ENCODE results near the gene MPDZ.

Gene MPDZ

DNA sequence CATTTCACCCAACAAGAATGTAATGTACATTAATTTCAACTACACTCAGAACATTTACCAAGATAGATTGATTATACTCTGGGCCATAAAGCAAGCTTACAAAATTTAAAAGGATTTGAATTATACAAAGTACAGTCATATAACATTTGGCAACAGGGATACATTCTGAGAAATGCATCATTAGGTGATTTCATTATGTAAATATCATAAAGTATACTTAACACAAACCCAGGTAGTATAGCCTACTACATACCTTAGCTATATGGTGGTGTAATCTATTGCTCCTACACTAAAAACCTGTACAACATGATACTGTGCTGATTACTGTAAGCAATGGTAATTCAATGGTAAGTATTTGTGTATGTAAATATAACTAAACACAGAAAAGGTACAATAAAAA is 202.9 kb downstream of the MPDZ start:
- DNase-seq (ENCODE audit: low read depth): no peak
- TF ChIP-seq, protein P1, sequence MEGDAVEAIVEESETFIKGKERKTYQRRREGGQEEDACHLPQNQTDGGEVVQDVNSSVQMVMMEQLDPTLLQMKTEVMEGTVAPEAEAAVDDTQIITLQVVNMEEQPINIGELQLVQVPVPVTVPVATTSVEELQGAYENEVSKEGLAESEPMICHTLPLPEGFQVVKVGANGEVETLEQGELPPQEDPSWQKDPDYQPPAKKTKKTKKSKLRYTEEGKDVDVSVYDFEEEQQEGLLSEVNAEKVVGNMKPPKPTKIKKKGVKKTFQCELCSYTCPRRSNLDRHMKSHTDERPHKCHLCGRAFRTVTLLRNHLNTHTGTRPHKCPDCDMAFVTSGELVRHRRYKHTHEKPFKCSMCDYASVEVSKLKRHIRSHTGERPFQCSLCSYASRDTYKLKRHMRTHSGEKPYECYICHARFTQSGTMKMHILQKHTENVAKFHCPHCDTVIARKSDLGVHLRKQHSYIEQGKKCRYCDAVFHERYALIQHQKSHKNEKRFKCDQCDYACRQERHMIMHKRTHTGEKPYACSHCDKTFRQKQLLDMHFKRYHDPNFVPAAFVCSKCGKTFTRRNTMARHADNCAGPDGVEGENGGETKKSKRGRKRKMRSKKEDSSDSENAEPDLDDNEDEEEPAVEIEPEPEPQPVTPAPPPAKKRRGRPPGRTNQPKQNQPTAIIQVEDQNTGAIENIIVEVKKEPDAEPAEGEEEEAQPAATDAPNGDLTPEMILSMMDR (IDR thresholded peaks at IDR 0.05; ENCODE audit: control insufficient read depth, extremely low read depth, insufficient read depth): no peak
- H3K4me3 ChIP-seq (ENCODE audit: low read depth, low read length): no peak overlapping the region

DNA sequence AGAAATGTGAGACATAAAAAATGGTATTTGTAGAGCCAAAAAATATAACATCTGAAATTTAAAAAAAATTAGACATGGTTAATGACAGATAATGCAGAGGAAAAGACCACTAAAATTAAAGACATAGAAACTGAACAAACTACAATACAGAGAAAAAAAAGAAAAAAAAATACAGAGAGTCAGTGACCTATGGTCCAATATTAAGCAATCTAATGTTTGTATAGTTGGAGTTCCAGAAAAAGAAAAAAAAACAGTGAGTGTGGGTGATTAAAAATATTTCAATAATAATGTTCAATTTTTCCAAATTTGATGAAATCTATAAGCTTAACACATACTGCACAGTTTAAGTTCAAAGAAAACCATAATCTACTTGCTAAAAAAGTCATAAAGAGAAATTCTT is 207.6 kb downstream of the MPDZ start:
- DNase-seq (ENCODE audit: low read depth): no peak

DNA sequence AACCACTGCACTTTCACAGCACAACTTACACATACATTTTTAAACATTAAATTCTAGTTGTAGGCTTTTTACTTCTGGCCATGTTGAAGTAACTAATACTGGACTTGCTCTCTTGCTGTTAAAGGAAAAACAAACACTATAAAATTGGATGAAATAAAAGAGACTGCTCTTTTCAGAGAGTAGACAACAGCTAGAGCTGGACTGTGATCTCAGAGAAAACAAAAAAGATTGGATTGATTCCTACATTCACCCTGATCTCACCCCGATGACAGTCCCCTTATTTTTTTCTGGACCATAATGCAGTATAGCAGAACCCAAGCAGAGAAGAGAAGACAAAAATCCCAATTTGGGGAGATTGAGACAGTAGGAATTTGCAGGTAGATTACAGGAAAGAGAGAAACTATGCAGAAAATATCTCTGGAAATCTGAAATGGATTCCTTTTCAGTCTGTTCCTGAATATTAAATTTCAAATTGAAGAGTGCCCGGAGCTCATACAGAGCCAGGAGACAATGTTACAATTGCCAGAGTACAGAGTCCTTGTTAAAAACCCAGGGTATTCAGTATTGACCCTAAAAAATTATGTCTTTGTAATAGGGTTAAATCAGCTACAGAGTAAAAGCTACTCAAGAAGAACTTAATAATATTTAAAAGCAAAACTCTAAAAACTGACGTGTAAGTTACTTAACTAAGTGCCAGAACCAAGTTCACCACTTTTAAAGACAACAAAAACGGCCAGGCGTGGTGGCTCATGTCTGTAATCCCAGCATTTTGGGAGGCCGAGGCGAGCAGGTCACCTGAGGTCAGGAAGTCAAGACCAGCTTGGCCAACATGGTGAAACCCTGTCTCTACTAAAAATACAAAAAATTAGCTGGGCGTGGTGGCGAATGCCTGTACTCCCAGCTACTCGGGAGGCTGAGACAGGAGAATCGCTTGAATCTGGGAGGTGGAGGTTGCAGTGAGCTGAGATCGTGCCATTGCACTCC is 208.6 kb downstream of the MPDZ start:
- peak; percentile 59 for DNase-seq (ENCODE audit: low read depth)
- H3K4me3 ChIP-seq (ENCODE audit: low read depth, low read length): peak overlapping the region; percentile 18; the same call in 1 of the 2 replicates
- TF ChIP-seq, protein P1 (IDR thresholded peaks at IDR 0.05; ENCODE audit: control insufficient read depth, extremely low read depth, insufficient read depth): no peak

More for the DNA sequence above, 207.6 kb downstream of the MPDZ start:
- TF ChIP-seq, protein P1 (IDR thresholded peaks at IDR 0.05; ENCODE audit: control insufficient read depth, extremely low read depth, insufficient read depth): no peak
- H3K4me3 ChIP-seq (ENCODE audit: low read depth, low read length): no peak overlapping the region

DNA sequence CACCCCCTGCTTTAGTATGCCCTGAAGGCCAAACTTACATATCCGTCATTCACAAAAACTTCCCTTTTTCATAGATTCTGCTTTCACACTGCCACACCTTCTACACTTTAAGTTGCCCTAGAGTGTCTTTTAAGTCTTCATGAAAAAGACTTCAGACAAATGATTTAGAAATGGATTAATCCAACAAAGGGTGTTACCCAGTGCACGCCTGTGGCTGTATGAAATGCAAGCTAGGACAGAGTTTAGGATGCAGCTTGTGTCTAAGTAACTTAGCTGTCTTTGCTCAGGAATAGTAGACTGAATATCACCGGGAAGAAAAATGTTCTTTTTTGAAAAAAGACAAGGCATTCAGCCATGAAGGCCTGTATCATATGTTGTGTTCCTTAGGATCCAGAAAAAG is 210.0 kb downstream of the MPDZ start:
- TF ChIP-seq, protein P1 (IDR thresholded peaks at IDR 0.05; ENCODE audit: control insufficient read depth, extremely low read depth, insufficient read depth): no peak
- no peak for DNase-seq (ENCODE audit: low read depth)
- no peak overlapping the region for H3K4me3 ChIP-seq (ENCODE audit: low read depth, low read length)

DNA sequence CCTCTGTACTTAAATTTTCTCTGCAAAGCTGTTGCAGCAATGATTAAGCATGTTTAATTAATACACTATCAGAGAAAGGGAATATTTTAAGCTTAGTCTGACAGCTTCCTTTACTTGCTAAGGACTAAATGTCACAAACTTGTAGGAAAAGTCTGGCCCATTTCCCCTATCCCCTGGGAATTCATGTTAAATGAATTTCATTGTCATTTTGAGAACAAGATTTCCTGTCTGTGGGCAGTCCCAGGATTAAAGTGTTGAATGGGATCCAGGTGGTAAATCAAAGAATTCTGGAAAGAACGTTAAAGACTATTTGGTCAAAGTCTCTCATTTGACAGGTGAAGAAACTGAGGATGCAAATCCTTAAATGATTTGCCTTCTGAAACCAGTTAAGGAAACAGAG is 214.8 kb downstream of the MPDZ start:
- no peak overlapping the region for H3K4me3 ChIP-seq (ENCODE audit: low read depth, low read length)
- TF ChIP-seq, protein P1 (IDR thresholded peaks at IDR 0.05; ENCODE audit: control insufficient read depth, extremely low read depth, insufficient read depth): no peak
- DNase-seq (ENCODE audit: low read depth): no peak

DNA sequence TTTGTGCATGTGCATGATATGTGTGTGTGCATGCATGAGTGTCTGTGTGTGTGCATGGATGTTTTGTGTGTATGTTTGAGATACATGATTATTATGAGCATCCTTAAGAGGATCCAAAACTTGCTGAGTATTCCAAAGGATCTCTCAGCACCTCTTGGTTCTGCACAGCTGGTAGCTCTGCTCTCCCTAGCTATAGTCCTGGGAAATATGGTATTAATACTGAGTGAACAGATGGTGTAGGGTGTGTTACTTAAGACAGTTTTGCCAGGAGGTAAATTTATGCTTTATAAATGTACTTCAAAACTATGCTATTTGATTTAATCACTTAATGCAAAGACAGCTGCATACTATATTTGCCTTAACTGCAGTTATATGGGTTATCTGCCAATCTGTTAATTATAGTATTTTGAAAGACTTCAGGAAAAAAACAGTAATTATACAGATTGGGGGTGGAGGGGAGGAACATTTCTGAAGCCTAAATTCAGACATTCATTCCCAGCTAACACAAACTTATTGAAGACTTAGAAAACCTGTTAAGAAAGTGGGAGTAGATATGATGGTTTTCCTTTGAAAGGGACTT is 215.5 kb downstream of the MPDZ start:
- TF ChIP-seq, protein P1 (IDR thresholded peaks at IDR 0.05; ENCODE audit: control insufficient read depth, extremely low read depth, insufficient read depth): no peak

More for the DNA sequence above, 215.5 kb downstream of the MPDZ start:
- DNase-seq (ENCODE audit: low read depth): no peak
- H3K4me3 ChIP-seq (ENCODE audit: low read depth, low read length): no peak overlapping the region
